Progenitor cell of endocrine pancreas (in vitro differentiated cells): ENCODE results near the gene DNAJB9. TPM values are rescaled to one million over a fixed set of nuclear protein-coding genes. Genes with fewer than 3 reads are reported as not detected.
"Not testable (repeated sequence)": the region's sequence is repeated elsewhere in the genome, so short reads cannot be mapped to it uniquely, and the experiment has no call there.

Experiments used
- DNase-seq: peaks from one replicate; pipeline ENCODE4 v3.0.0; 2021; ENCODE audit warnings: low spot score; ENCODE audit not compliant: unreplicated experiment
- H3K27ac Mint-ChIP-seq: 2 replicates; pipeline ENCODE4 v1.8.0; 2021; ENCODE audit warnings: mild to moderate bottlenecking, moderate library complexity, mixed read lengths
- H3K27me3 Mint-ChIP-seq: 2 replicates; pipeline ENCODE4 v1.8.0; 2021; ENCODE audit warnings: mixed read lengths
- H3K36me3 Mint-ChIP-seq: 2 replicates; pipeline ENCODE4 v1.8.0; 2022; ENCODE audit warnings: mixed read lengths; ENCODE audit not compliant: insufficient read depth
- H3K4me1 Mint-ChIP-seq: 2 replicates; pipeline ENCODE4 v1.8.0; 2021; ENCODE audit warnings: low read depth, mixed read lengths
- H3K4me3 Mint-ChIP-seq: 2 replicates; pipeline ENCODE4 v1.8.0; 2021; ENCODE audit warnings: low read depth, mild to moderate bottlenecking, moderate library complexity, mixed read lengths
- H3K9me3 Mint-ChIP-seq: 2 replicates; pipeline ENCODE4 v1.8.0; 2021; ENCODE audit warnings: low read depth, mixed read lengths
- CTCF ChIP-seq: fragments of 200-600 bp; sonication (generic); IDR thresholded peaks from one replicate; pipeline ENCODE4 v1.5.0; 2021; ENCODE audit warnings: antibody characterized with exemption, mild to moderate bottlenecking; ENCODE audit not compliant: unreplicated experiment
- total RNA-seq: library from RNA; stranded (reverse); gene quantifications from 2 replicates; pipeline ENCODE4 v1.2.1, GENCODE V29; 2021

The DNAJB9 gene
- total RNA-seq, 1 donor from 2014 or later, result 19.5 TPM

GRCh38 chr7:108537229-108537628, 32.4 kb upstream of the DNAJB9 start:
- Mint-ChIP-seq H3K9me3 (peaks cover 6% of the 10 kb centered on the region), H3K36me3 (no peaks in the 10 kb centered on the region), H3K4me1 (no peaks in the 10 kb centered on the region), H3K27me3 (no peaks in the 10 kb centered on the region), H3K4me3 (no peak overlapping the region), H3K27ac (no peak overlapping the region)
- TF ChIP-seq CTCF, result no peak
- no peak for DNase-seq

GRCh38 chr7:108538236-108538635, 31.4 kb upstream of the DNAJB9 start:
- not testable (repeated sequence) for H3K27me3 Mint-ChIP-seq, H3K9me3 Mint-ChIP-seq, H3K36me3 Mint-ChIP-seq, H3K4me1 Mint-ChIP-seq, DNase-seq, H3K4me3 Mint-ChIP-seq, H3K27ac Mint-ChIP-seq

GRCh38 chr7:108538685-108539084, 31.0 kb upstream of the DNAJB9 start:
- H3K9me3 Mint-ChIP-seq, DNase-seq, H3K4me3 Mint-ChIP-seq, H3K36me3 Mint-ChIP-seq, H3K4me1 Mint-ChIP-seq, H3K27ac Mint-ChIP-seq, H3K27me3 Mint-ChIP-seq: not testable (repeated sequence)

- Mint-ChIP-seq H3K4me3 (no peak overlapping the region), H3K4me1 (no peaks in the 10 kb centered on the region), H3K9me3 (peaks cover 6% of the 10 kb centered on the region)
Measured at GRCh38 chr7:108541478-108541877, 28.2 kb upstream of the DNAJB9 start.

GRCh38 chr7:108548141-108548896, 21.4 kb upstream of the DNAJB9 start:
- not testable (repeated sequence) for H3K4me3 Mint-ChIP-seq, H3K9me3 Mint-ChIP-seq, DNase-seq, H3K27me3 Mint-ChIP-seq, H3K27ac Mint-ChIP-seq, H3K4me1 Mint-ChIP-seq
- H3K36me3 Mint-ChIP-seq, result peaks cover 11% of the 10 kb centered on the region

More at GRCh38 chr7:108541478-108541877, 28.2 kb upstream of the DNAJB9 start:
- no peaks in the 10 kb centered on the region for H3K27me3 Mint-ChIP-seq
- no peak overlapping the region for H3K27ac Mint-ChIP-seq
- no peak for TF ChIP-seq CTCF
- DNase-seq, result no peak
- no peaks in the 10 kb centered on the region for H3K36me3 Mint-ChIP-seq

GRCh38 chr7:108556665-108557064, 13.0 kb upstream of the DNAJB9 start:
- not testable (repeated sequence) for H3K4me1 Mint-ChIP-seq, H3K4me3 Mint-ChIP-seq, DNase-seq, H3K27me3 Mint-ChIP-seq, H3K27ac Mint-ChIP-seq
- Mint-ChIP-seq H3K36me3 (peaks cover 23% of the 10 kb centered on the region), H3K9me3 (peaks cover 24% of the 10 kb centered on the region)

GRCh38 chr7:108557191-108557590, 12.5 kb upstream of the DNAJB9 start:
- H3K27ac Mint-ChIP-seq, result no peak overlapping the region
- no peak for DNase-seq
- peaks cover 24% of the 10 kb centered on the region for H3K9me3 Mint-ChIP-seq
- peaks cover 24% of the 10 kb centered on the region for H3K36me3 Mint-ChIP-seq
- H3K4me1 Mint-ChIP-seq, result peaks cover 2% of the 10 kb centered on the region
- no peak overlapping the region for H3K4me3 Mint-ChIP-seq
- H3K27me3 Mint-ChIP-seq, result no peaks in the 10 kb centered on the region
- no peak for TF ChIP-seq CTCF
